HCT116 (cell line): ENCODE data around the gene SF1. TPM values are rescaled to one million over a fixed set of nuclear protein-coding genes. Genes with fewer than 3 reads are reported as not detected.

Experiments used
- ATAC-seq: fragments of 200-7000 bp; cut with Tn5 transposase; 2 replicates; pipeline ENCODE4 v1.9.1; 2020; ENCODE audit warnings: mild to moderate bottlenecking, moderate library complexity
- BruUV-seq: library from RNA; stranded (reverse); fragments of 400-500 nt; replicated peaks from 2 replicates; lab custom pipeline; 2021; lab: Mats Ljungman, UMichigan
- CTCF ChIA-PET: fragments of 300-600 bp; sonication (Branson Sonifier 250); formaldehyde crosslinking; loops from one replicate; lab custom pipeline; 2021; ENCODE audit warnings: antibody characterized with exemption; lab: Charles Lee
- POLR2A ChIA-PET: fragments of 300-600, 350-600 bp; sonication (Branson Sonifier 250); formaldehyde crosslinking; loops from one replicate; lab custom pipeline; 2021; ENCODE audit warnings: antibody characterized with exemption; lab: Charles Lee
- RAD21 ChIA-PET, 2 experiments: fragments of 300-600 bp; sonication (Branson Sonifier 250); formaldehyde crosslinking; loops; one replicate each; lab custom pipeline; 2023; ENCODE audit warnings: low total read pairs in 2 of 2; ENCODE audit not compliant: uncharacterized antibody in 2 of 2, unreplicated experiment in 2 of 2, low non-redundant PET in 1 of 2; lab: Charles Lee
- DNase-seq: peaks from one replicate; pipeline ENCODE4 v3.0.0-alpha.2; 2010; ENCODE audit warnings: low read depth, low spot score
- H2AFZ ChIP-seq: fragments of 200-600 bp; shearing (Covaris generic), sonication (generic); 2 replicates; pipeline ENCODE4 v1.6.1; 2017; ENCODE audit warnings: low read depth, mixed run types, mixed read lengths, antibody characterized with exemption, low read length; ENCODE audit not compliant: poor library complexity, severe bottlenecking
- H3K27ac ChIP-seq: 2 replicates; pipeline ENCODE4 v1.5.1; 2012; ENCODE audit warnings: low read depth, low read length
- H3K27me3 ChIP-seq: fragments of 200-600 bp; sonication (generic); 2 replicates; pipeline ENCODE4 v1.6.1; 2016; ENCODE audit warnings: mixed run types, low read length, mixed read lengths; ENCODE audit not compliant: insufficient read depth
- H3K36me3 ChIP-seq, 2 experiments: fragments of 200-500 bp in 1 of 2; fragments of 200-600 bp in 1 of 2; sonication (Bioruptor generic) in 1 of 2; sonication (generic) in 1 of 2; 2 replicates each; pipeline versions ENCODE4 v1.5.1 to v1.6.1; 2014 to 2016; ENCODE audit warnings: low read length in 2 of 2, inconsistent platforms in 1 of 2, mixed read lengths in 1 of 2, mixed run types in 1 of 2; ENCODE audit not compliant: insufficient read depth in 2 of 2, control insufficient read depth in 1 of 2
- H3K4me1 ChIP-seq, 2 experiments: fragments of 200-600 bp in 1 of 2; sonication (generic) in 1 of 2; 2 replicates each; pipeline versions ENCODE4 v1.5.1 to v1.6.1; 2012 to 2017; ENCODE audit warnings: low read length in 2 of 2, inconsistent platforms in 1 of 2, mild to moderate bottlenecking in 1 of 2, mixed read lengths in 1 of 2, mixed run types in 1 of 2, moderate library complexity in 1 of 2; ENCODE audit not compliant: insufficient read depth in 2 of 2, control insufficient read depth in 1 of 2
- H3K4me2 ChIP-seq: fragments of 200-600 bp; sonication (generic); 2 replicates; pipeline ENCODE4 v1.6.1; 2017; ENCODE audit warnings: mixed run types, low read length, mixed read lengths
- H3K4me3 ChIP-seq, 2 experiments: fragments of 200-600 bp in 1 of 2; sonication (generic) in 1 of 2; replicated peaks in 1 of 2; 2 replicates each; pipeline ENCODE4 v1.5.1; 2011 to 2016; ENCODE audit warnings: low read length in 2 of 2, control low read depth in 1 of 2, low read depth in 1 of 2, mild to moderate bottlenecking in 1 of 2, mixed read lengths in 1 of 2, mixed run types in 1 of 2
- H3K79me2 ChIP-seq: fragments of 200-600 bp; sonication (generic); 2 replicates; pipeline ENCODE4 v1.6.1; 2017; ENCODE audit warnings: mild to moderate bottlenecking, mixed run types, low read length, moderate library complexity, mixed read lengths; ENCODE audit not compliant: insufficient read depth
- H3K9ac ChIP-seq: fragments of 200-600 bp; sonication (generic); 2 replicates; pipeline ENCODE4 v1.6.1; 2016; ENCODE audit warnings: low read length, mixed read lengths
- H3K9me2 ChIP-seq: fragments of 200-600 bp; sonication (generic), shearing (Covaris generic); 2 replicates; pipeline ENCODE4 v1.6.1; 2017; ENCODE audit warnings: mixed run types, mild to moderate bottlenecking, moderate library complexity; ENCODE audit not compliant: insufficient read depth
- H3K9me3 ChIP-seq, 2 experiments: fragments of 200-500 bp in 1 of 2; fragments of 200-600 bp in 1 of 2; sonication (Bioruptor generic) in 1 of 2; sonication (generic) in 1 of 2; 2 replicates each; pipeline ENCODE4 v1.6.1; 2014 to 2017; ENCODE audit warnings: low read length in 2 of 2, mixed read lengths in 2 of 2, inconsistent platforms in 1 of 2, low read depth in 1 of 2, mild to moderate bottlenecking in 1 of 2, mixed run types in 1 of 2, moderate library complexity in 1 of 2; ENCODE audit not compliant: control insufficient read depth in 1 of 2, insufficient read depth in 1 of 2
- H4K20me1 ChIP-seq: fragments of 200-600 bp; sonication (generic), shearing (Covaris generic); 2 replicates; pipeline ENCODE4 v1.6.1; 2017; ENCODE audit warnings: mixed run types, mild to moderate bottlenecking, moderate library complexity; ENCODE audit not compliant: insufficient read depth
- ATF3 ChIP-seq: IDR thresholded peaks from 2 replicates; pipeline ENCODE4 v1.6.1; 2012
- CBX3 ChIP-seq: IDR thresholded peaks from 2 replicates; pipeline ENCODE4 v1.6.1; 2012; ENCODE audit warnings: low read depth
- JUND ChIP-seq: IDR thresholded peaks from 2 replicates; pipeline ENCODE4 v1.6.1; 2012
- POLR2AphosphoS5 ChIP-seq: IDR thresholded peaks from 2 replicates; pipeline ENCODE4 v1.6.1; 2011; ENCODE audit warnings: mild to moderate bottlenecking, low read depth, low read length, moderate library complexity
- REST ChIP-seq: IDR thresholded peaks from 2 replicates; pipeline ENCODE4 v1.6.1; 2012; ENCODE audit warnings: low read depth
- ZBTB33 ChIP-seq: IDR thresholded peaks from 2 replicates; pipeline ENCODE4 v1.6.1; 2011; ENCODE audit warnings: mild to moderate bottlenecking, low read length, moderate library complexity; ENCODE audit not compliant: insufficient replicate concordance; ENCODE audit errors: extremely low read depth
- ZFX ChIP-seq: fragments of 450-650 bp; IDR thresholded peaks from 2 replicates; pipeline ENCODE4 v1.6.1; 2017
- ZNF274 ChIP-seq: fragments of 200-500 bp; sonication (Bioruptor generic); IDR thresholded peaks from 2 replicates; pipeline ENCODE4 v1.6.1; 2014; ENCODE audit warnings: mild to moderate bottlenecking, low read depth, low read length, inconsistent platforms
- intact Hi-C: fragments of 100-400 bp; cut with micrococcal nuclease; formaldehyde crosslinking; loops from 2 replicates; pipeline ENCODE4 v1.10.0; 2022
- total RNA-seq: library from RNA; stranded (reverse); gene quantifications from one replicate; pipeline ENCODE4 v1.2.1, GENCODE V29; 2021; ENCODE audit not compliant: unreplicated experiment
- TF ChIP-seq, protein P1 (sequence below): IDR thresholded peaks from 2 replicates; pipeline ENCODE4 v1.6.1; 2012

SF1 gene
- total RNA-seq, 1 experiment from 2014 or later, result 403 TPM

- no peaks in the 10 kb centered on the region for H3K4me1 ChIP-seq
- no peak overlapping the region for H3K4me2 ChIP-seq
- no peak overlapping the region for H3K9ac ChIP-seq
- no peak overlapping the region for H3K4me3 ChIP-seq
- POLR2A ChIA-PET, result no interaction called here
- peaks cover 51% of the 10 kb centered on the region; the same call in 1 of the 2 replicates for H4K20me1 ChIP-seq
- no peak overlapping the region for H2AFZ ChIP-seq
- intact Hi-C loops, result no loop called here
- peaks cover 85% of the 10 kb centered on the region for H3K79me2 ChIP-seq
- CTCF ChIA-PET, result no interaction called here
- ATAC-seq (no peak), DNase-seq (no peak)
- H3K27ac ChIP-seq, result no peak overlapping the region
- H3K9me3 ChIP-seq, result no peaks in the 10 kb centered on the region
- RAD21 ChIA-PET, result no interaction called here
- peaks cover 91% of the 10 kb centered on the region in 2 experiments for H3K36me3 ChIP-seq
- no peak for TF ChIP-seq CBX3
- no peak for TF ChIP-seq ZNF274
- no peak for TF ChIP-seq ZBTB33
- TF ChIP-seq REST, result no peak
- no peak for TF ChIP-seq ATF3
- no peak for TF ChIP-seq POLR2AphosphoS5
- TF ChIP-seq ZFX, result no peak
- TF ChIP-seq, protein P1, sequence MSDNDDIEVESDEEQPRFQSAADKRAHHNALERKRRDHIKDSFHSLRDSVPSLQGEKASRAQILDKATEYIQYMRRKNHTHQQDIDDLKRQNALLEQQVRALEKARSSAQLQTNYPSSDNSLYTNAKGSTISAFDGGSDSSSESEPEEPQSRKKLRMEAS, result no peak
- no peak for TF ChIP-seq JUND
- H3K27me3 ChIP-seq, result no peaks in the 10 kb centered on the region
- no peaks in the 10 kb centered on the region for H3K9me2 ChIP-seq
- BruUV-seq, result no TSS peak
Measured at GRCh38 chr11:64768300-64768694, 10.0 kb downstream of the SF1 start.
